Measurements from ENCODE around the gene UBASH3B.
"Not testable (repeated sequence)": the region's sequence is repeated elsewhere in the genome, so short reads cannot be mapped to it uniquely, and the experiment has no call there.

The UBASH3B gene

DNA sequence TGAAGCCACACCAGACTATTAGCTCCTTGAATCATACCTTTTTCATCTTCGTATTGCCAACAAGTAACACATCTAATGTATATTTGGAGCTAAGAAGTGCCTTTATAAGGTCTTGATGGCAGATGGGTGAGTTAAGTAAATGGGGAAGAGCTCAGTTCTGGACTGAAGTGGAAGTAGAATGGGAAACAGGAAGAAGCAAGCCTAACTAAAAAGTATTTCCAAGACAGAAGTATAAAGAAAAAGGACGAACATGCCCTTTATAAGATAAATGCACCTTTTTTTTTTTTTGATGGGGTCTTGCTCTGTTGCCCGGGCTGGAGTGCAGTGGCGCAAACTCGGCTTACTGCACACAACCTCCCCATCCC lies 197.3 kb downstream of the UBASH3B start:
- no peak overlapping the region for H3K27ac ChIP-seq (ENCODE audit: low read depth, low read length)
- H3K36me3 ChIP-seq (ENCODE audit: insufficient read depth, low read length) = no peaks in the 10 kb centered on the region
- no peaks in the 10 kb centered on the region for H3K9me3 ChIP-seq (ENCODE audit: low read length)
- H3K9ac ChIP-seq (ENCODE audit: low read length) = no peak overlapping the region
- no peaks in the 10 kb centered on the region for H3K27me3 ChIP-seq (ENCODE audit: control insufficient read depth in 1 of 2, insufficient read depth in 2 of 2, low read length in 2 of 2)
- no peak overlapping the region for H3K4me3 ChIP-seq (ENCODE audit: low read depth in 1 of 2, low read length in 2 of 2)
- peaks cover 3% of the 10 kb centered on the region for H3K4me1 ChIP-seq (ENCODE audit: insufficient read depth, low read length)

DNA sequence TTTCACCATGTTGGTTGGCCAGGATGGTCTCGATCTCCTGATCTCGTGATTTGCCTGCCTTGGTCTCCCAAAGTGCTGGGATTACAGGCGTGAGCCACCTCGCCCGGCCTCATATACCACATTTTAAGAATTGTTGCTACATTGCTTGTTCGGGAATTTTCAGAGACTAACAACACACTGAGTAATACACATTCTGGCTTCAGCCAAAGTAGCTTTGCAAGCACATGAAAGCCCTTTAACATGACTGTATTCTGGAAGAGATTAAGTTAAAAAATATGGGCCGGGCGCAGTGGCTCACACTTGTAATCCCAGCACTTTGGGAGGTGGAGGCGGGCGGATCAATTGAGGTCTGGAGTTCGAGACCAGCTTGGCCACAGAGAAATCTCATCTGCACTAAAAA lies 197.7 kb downstream of the UBASH3B start:
- Histone ChIP-seq H3K9me3 (ENCODE audit: low read length) (no peaks in the 10 kb centered on the region), H3K36me3 (ENCODE audit: insufficient read depth, low read length) (no peaks in the 10 kb centered on the region), H3K27ac (ENCODE audit: low read depth, low read length) (no peak overlapping the region), H3K27me3 (ENCODE audit: control insufficient read depth in 1 of 2, insufficient read depth in 2 of 2, low read length in 2 of 2) (no peaks in the 10 kb centered on the region), H3K9ac (ENCODE audit: low read length) (no peak overlapping the region), H3K4me1 (ENCODE audit: insufficient read depth, low read length) (peaks cover 3% of the 10 kb centered on the region), H3K4me3 (ENCODE audit: low read depth in 1 of 2, low read length in 2 of 2) (no peak overlapping the region)

DNA sequence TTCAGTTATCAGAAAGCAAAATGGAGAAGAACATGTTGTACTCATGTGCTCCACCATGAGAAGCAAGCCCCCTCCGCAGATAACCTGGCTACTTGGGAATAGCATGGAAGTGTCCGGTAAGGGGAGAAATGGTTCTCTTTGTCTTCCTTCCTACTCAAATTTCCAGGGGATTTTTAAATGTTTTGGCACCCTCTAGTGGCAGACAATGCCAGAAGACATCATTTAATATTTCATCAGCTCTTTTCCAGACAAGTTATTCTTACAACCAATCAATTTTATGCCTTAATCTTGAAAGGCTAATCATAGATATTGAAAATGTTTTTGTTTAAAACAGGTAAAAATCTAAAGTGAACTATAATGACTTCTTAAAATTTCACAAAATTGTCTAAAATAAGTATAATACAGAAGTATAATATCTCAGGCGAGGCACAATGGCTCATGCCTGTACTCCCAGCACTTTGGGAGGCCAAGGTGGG lies 198.5 kb downstream of the UBASH3B start:
- Histone ChIP-seq H3K27ac (ENCODE audit: low read depth, low read length) (no peak overlapping the region), H3K36me3 (ENCODE audit: insufficient read depth, low read length) (no peaks in the 10 kb centered on the region), H3K4me3 (ENCODE audit: low read depth in 1 of 2, low read length in 2 of 2) (no peak overlapping the region), H3K27me3 (ENCODE audit: control insufficient read depth in 1 of 2, insufficient read depth in 2 of 2, low read length in 2 of 2) (no peaks in the 10 kb centered on the region), H3K4me1 (ENCODE audit: insufficient read depth, low read length) (peaks cover 3% of the 10 kb centered on the region), H3K9ac (ENCODE audit: low read length) (no peak overlapping the region), H3K9me3 (ENCODE audit: low read length) (no peaks in the 10 kb centered on the region)

DNA sequence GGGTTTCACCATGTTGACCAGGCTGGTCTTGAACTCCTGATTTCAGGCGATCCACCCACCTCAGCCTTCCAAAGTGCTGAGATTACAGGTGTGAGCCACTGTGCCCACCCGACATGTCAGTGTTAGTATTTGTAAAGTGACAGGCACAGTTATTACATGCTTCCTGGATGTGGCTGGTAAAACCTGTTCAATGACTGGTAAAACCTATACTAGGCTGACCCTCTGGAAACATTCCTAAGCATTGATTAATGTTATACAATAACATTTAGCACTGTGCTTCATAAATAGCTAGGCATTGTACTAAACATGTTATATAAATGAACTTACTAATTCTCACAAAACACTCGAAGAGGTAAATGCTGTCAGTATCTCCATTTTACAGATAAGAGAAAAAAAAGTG lies 206.1 kb downstream of the UBASH3B start:
- Histone ChIP-seq H3K36me3 (ENCODE audit: insufficient read depth, low read length) (no peaks in the 10 kb centered on the region), H3K9me3 (ENCODE audit: low read length) (no peaks in the 10 kb centered on the region), H3K4me3 (ENCODE audit: low read depth in 1 of 2, low read length in 2 of 2) (no peak overlapping the region), H3K9ac (ENCODE audit: low read length) (no peak overlapping the region), H3K27me3 (ENCODE audit: control insufficient read depth in 1 of 2, insufficient read depth in 2 of 2, low read length in 2 of 2) (no peaks in the 10 kb centered on the region), H3K4me1 (ENCODE audit: insufficient read depth, low read length) (no peaks in the 10 kb centered on the region), H3K27ac (ENCODE audit: low read depth, low read length) (no peak overlapping the region)

DNA sequence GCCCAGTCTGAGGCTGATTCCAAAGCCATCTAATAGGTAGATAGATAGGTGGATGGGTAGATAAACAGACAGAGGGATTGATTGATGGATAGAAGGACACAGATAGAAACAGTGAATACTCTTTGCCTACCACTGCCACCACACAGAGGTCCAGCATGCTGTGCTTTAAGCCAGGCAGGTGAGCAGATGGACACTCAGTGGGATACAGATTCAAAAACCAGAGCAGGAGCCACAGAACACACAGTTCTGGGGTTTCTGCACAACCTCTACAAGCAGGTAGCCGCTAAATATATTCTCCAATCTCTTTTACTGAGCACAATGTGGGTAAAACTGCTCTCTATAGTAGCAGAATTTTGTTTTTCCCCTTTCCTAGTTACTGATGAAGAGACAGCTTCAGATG lies 206.6 kb downstream of the UBASH3B start:
- Histone ChIP-seq H3K27me3 (ENCODE audit: control insufficient read depth in 1 of 2, insufficient read depth in 2 of 2, low read length in 2 of 2) (no peaks in the 10 kb centered on the region), H3K4me3 (ENCODE audit: low read depth in 1 of 2, low read length in 2 of 2) (no peak overlapping the region), H3K27ac (ENCODE audit: low read depth, low read length) (no peak overlapping the region), H3K9ac (ENCODE audit: low read length) (no peak overlapping the region), H3K36me3 (ENCODE audit: insufficient read depth, low read length) (no peaks in the 10 kb centered on the region), H3K4me1 (ENCODE audit: insufficient read depth, low read length) (no peaks in the 10 kb centered on the region), H3K9me3 (ENCODE audit: low read length) (no peaks in the 10 kb centered on the region)

DNA sequence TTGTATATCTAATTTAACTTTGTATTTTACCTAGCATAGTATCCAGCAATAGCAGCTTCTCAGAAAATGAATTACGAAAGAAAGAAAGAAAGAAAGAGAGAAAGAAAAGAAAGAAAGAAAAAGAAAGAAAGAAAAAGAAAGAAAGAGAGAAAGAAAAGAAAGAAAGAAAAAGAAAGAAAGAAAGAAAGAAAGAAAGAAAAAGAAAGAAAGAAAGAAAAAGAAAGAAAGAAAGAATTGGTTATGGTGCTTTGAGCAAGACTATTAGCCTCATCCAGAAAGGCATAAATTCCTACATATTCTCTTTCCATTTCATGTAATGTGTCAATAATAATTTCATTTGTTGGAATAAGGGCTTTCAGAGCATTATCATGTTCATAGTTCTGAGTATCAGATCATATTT lies 207.6 kb downstream of the UBASH3B start:
- not testable (repeated sequence) for H3K4me3 ChIP-seq (ENCODE audit: low read depth in 1 of 2, low read length in 2 of 2); H3K4me1 ChIP-seq (ENCODE audit: insufficient read depth, low read length); H3K27ac ChIP-seq (ENCODE audit: low read depth, low read length); H3K27me3 ChIP-seq (ENCODE audit: control insufficient read depth in 1 of 2, insufficient read depth in 2 of 2, low read length in 2 of 2); H3K36me3 ChIP-seq (ENCODE audit: insufficient read depth, low read length); H3K9me3 ChIP-seq (ENCODE audit: low read length); H3K9ac ChIP-seq (ENCODE audit: low read length)

DNA sequence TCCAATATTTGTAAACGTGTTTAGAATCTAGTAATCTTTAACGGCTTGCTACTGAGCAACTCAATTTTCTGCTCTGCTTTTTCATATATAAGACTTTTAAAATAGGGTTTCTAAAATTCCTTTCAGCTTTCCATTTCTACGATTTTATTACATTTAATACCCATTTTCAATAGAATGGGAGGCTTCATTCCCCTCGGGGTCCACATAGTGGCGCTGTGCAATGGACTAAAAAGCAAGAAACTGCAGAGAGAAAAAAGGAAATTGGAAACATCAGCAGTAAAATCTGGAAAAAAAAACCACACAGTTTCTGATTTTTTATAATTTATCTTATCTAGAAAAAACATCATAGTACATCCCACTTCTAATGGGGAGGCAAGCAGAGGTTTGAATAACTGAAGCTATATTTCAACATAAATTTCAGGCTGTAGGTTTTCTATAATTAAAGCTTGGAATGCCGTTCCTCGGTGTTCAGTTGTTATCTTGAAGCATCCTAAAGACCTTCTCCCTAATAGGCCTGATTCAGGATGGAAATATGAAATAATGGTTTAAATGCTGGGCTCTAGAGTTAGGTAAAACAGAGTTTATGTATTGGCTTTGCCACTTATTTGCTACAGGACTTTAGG lies 208.3 kb downstream of the UBASH3B start:
- Histone ChIP-seq H3K4me1 (ENCODE audit: insufficient read depth, low read length) (no peaks in the 10 kb centered on the region), H3K27me3 (ENCODE audit: control insufficient read depth in 1 of 2, insufficient read depth in 2 of 2, low read length in 2 of 2) (no peaks in the 10 kb centered on the region), H3K9ac (ENCODE audit: low read length) (no peak overlapping the region), H3K4me3 (ENCODE audit: low read depth in 1 of 2, low read length in 2 of 2) (no peak overlapping the region), H3K36me3 (ENCODE audit: insufficient read depth, low read length) (no peaks in the 10 kb centered on the region), H3K27ac (ENCODE audit: low read depth, low read length) (no peak overlapping the region), H3K9me3 (ENCODE audit: low read length) (no peaks in the 10 kb centered on the region)
